Measurements from ENCODE around the gene NOTO. TPM values are rescaled to one million over a fixed set of nuclear protein-coding genes. Genes with fewer than 3 reads are reported as not detected.

Gene NOTO
- total and polyA plus RNA-seq, 11 donors = not detected

- intact Hi-C loops (cut with DNase I) = loop anchor here in 1 of 10 donors (10.0 kb wide), 1 partner anchor 140 kb away; the partner anchor contains the start of gene ALMS1
- TF ChIP-seq POLR2A (IDR thresholded peaks at IDR 0.05) = no peak
- TF ChIP-seq CTCF (IDR thresholded peaks at IDR 0.05) = no peak
- Histone ChIP-seq H3K4me1 (peaks cover 0 to 17% (median under 1%) of the 10 kb centered on the region in 12 donors), H3K9me3 (no peaks in the 10 kb centered on the region), H3K4me3 (no peak overlapping the region), H3K27me3 (no peaks in the 10 kb centered on the region), H3K36me3 (peaks cover 3 to 100% (median 98%) of the 10 kb centered on the region in 9 donors), H3K27ac (no peak overlapping the region)
- WGBS, 4 donors = 80 to 94% (median 91%) methylated on average over 3 of the region's 3 CpGs
- no peak for DNase-seq
- ATAC-seq = no peak
These were observed 42.2 kb downstream of the NOTO start for GRCh38 chr2:73244580-73244979.

GRCh38 chr2:73246850-73247249 lies 44.5 kb downstream of the NOTO start:
- TF ChIP-seq POLR2A (IDR thresholded peaks at IDR 0.05) (no peak), CTCF (IDR thresholded peaks at IDR 0.05) (no peak)
- no peak overlapping the region for H3K27ac ChIP-seq
- intact Hi-C loops (cut with DNase I) = loop anchor here in 1 of 10 donors (10.0 kb wide), 1 partner anchor 138 kb away; the partner anchor contains the start of gene ALMS1
- no peaks in the 10 kb centered on the region for H3K27me3 ChIP-seq
- no peaks in the 10 kb centered on the region for H3K9me3 ChIP-seq
- peaks cover 3 to 100% (median 98%) of the 10 kb centered on the region in 9 donors for H3K36me3 ChIP-seq
- WGBS, 4 donors = 78 to 89% (median 84%) methylated on average over 3 of the region's 3 CpGs
- no peak for DNase-seq
- H3K4me3 ChIP-seq = no peak overlapping the region
- ATAC-seq = no peak
- H3K4me1 ChIP-seq = peaks cover 0 to 15% (median 0%) of the 10 kb centered on the region in 12 donors

- H3K4me1 ChIP-seq = peaks cover 0 to 1% (median 0%) of the 10 kb centered on the region in 12 donors
- H3K27ac ChIP-seq = peak overlapping the region in 1 of 12 donors; percentile 2
- no peaks in the 10 kb centered on the region for H3K27me3 ChIP-seq
- WGBS, 4 donors = 51 to 66% (median 58%) methylated on average over 8 to 9 of the region's 9 CpGs
- no peak overlapping the region for H3K4me3 ChIP-seq
- H3K36me3 ChIP-seq = peaks cover 3 to 100% (median 100%) of the 10 kb centered on the region in 9 donors
- TF ChIP-seq CTCF (IDR thresholded peaks at IDR 0.05) (no peak), POLR2A (IDR thresholded peaks at IDR 0.05) (no peak)
- no peaks in the 10 kb centered on the region for H3K9me3 ChIP-seq
- DNase-seq (no peak), ATAC-seq (peak in 1 of 4 donors; percentile 20)
- intact Hi-C loops (cut with DNase I) = loop anchor here in 1 of 10 donors (10.0 kb wide), 1 partner anchor 135 kb away; the partner anchor contains the start of gene ALMS1
These were observed 47.3 kb downstream of the NOTO start for GRCh38 chr2:73249636-73250035.

- intact Hi-C loops (cut with DNase I) = no loop called here
- H3K36me3 ChIP-seq = peaks cover 3 to 94% (median 88%) of the 10 kb centered on the region in 9 donors
- H3K4me1 ChIP-seq = no peaks in the 10 kb centered on the region
- no peak for ATAC-seq
- H3K27me3 ChIP-seq = no peaks in the 10 kb centered on the region
- no peak overlapping the region for H3K4me3 ChIP-seq
- WGBS, 4 donors = 88 to 94% (median 91%) methylated on average over 10 to 17 of the region's 17 CpGs
- TF ChIP-seq POLR2A (IDR thresholded peaks at IDR 0.05) = no peak
- TF ChIP-seq CTCF (IDR thresholded peaks at IDR 0.05) = no peak
- no peaks in the 10 kb centered on the region for H3K9me3 ChIP-seq
- no peak overlapping the region for H3K27ac ChIP-seq
- no peak for DNase-seq
These were observed 48.8 kb downstream of the NOTO start for GRCh38 chr2:73250872-73251846.

Data from heart left ventricle (tissue), 16 donors.